SIG-M5 treated with dmso at 0.1 percent for 504 hours (cell line): ENCODE measurements around the gene CD14.
"Not testable (repeated sequence)": the region's sequence is repeated elsewhere in the genome, so short reads cannot be mapped to it uniquely, and the experiment has no call there.

ENCODE experiments used
- DNase-seq: peaks from one replicate; lab custom pipeline; 2025; ENCODE audit not compliant: unreplicated experiment; lab: John Stamatoyannopoulos, UW

Gene CD14

GRCh38 chr5:140633021-140633471 lies at the start of gene CD14:
TSS of gene CD14 (minus strand) at chr5:140633175. CDS start at chr5:140633071, 104 bp downstream.
- DNase-seq = peak; percentile 64

- DNase-seq = no peak
Observed at GRCh38 chr5:140678993-140679392, 46.0 kb upstream of the CD14 start.

GRCh38 chr5:140677947-140678346 lies 45.0 kb upstream of the CD14 start:
- no peak for DNase-seq

- no peak for DNase-seq
Observed at GRCh38 chr5:140674629-140675028, 41.7 kb upstream of the CD14 start.

- DNase-seq = no peak
Observed at GRCh38 chr5:140674211-140674610, 41.2 kb upstream of the CD14 start.

GRCh38 chr5:140673187-140673976 lies 40.4 kb upstream of the CD14 start, which contains the start of gene DND1:
TSS of gene DND1 (minus strand) at chr5:140673576. CDS start at chr5:140673542, 34 bp downstream.
- no peak for DNase-seq

- DNase-seq = no peak
Observed at GRCh38 chr5:140672455-140673186, 39.6 kb upstream of the CD14 start.

GRCh38 chr5:140671472-140672125 lies 38.6 kb upstream of the CD14 start:
- no peak for DNase-seq

GRCh38 chr5:140671035-140671434 lies 38.1 kb upstream of the CD14 start:
- not testable (repeated sequence) for DNase-seq

GRCh38 chr5:140664359-140665119 lies 31.6 kb upstream of the CD14 start, which contains the start of gene WDR55:
TSS of gene WDR55 (plus strand) at chr5:140664904. CDS start at chr5:140664913, 9 bp downstream.
- DNase-seq = peak; percentile 97

GRCh38 chr5:140664030-140664358 lies 31.0 kb upstream of the CD14 start:
- no peak for DNase-seq

- not testable (repeated sequence) for DNase-seq
Observed at GRCh38 chr5:140660371-140660770, 27.4 kb upstream of the CD14 start.

GRCh38 chr5:140658870-140659269 lies 25.9 kb upstream of the CD14 start:
- no peak for DNase-seq

GRCh38 chr5:140647042-140647419 lies 14.1 kb upstream of the CD14 start:
- no peak for DNase-seq

GRCh38 chr5:140642718-140643117 lies 9.7 kb upstream of the CD14 start:
- DNase-seq = no peak

GRCh38 chr5:140641716-140642115 lies 8.7 kb upstream of the CD14 start:
- DNase-seq = no peak

- peak; percentile 99 for DNase-seq
Observed at GRCh38 chr5:140639148-140639981, 6.4 kb upstream of the CD14 start, which contains the start of gene TMCO6. TSS of gene TMCO6 (plus strand) at chr5:140639451. CDS start at chr5:140639528, 77 bp downstream.

GRCh38 chr5:140638898-140639147 lies 5.8 kb upstream of the CD14 start:
- not testable (repeated sequence) for DNase-seq

GRCh38 chr5:140637371-140638100 lies 4.6 kb upstream of the CD14 start:
- DNase-seq = no peak
